GM12878 (cell line): ENCODE measurements around the gene TIMM22. TPM values are rescaled to one million over a fixed set of nuclear protein-coding genes. Genes with fewer than 3 reads are reported as not detected.

ENCODE experiments used
- ATAC-seq: fragments of 200-7000 bp; cut with Tn5 transposase; 3 replicates; pipeline ENCODE4 v1.9.1; 2020; ENCODE audit warnings: mild to moderate bottlenecking, moderate library complexity
- BruUV-seq: library from RNA; stranded (reverse); fragments of 400-500 nt; replicated peaks from 2 replicates; lab custom pipeline; 2021; lab: Mats Ljungman, UMichigan
- CTCF ChIA-PET: fragments of 300-600 bp; sonication (Branson Sonifier 250); formaldehyde crosslinking; extraction: SDS; loops from one replicate; lab custom pipeline; 2021; ENCODE audit warnings: inconsistent platforms; lab: Yijun Ruan, JAX
- POLR2A ChIA-PET: fragments of 350-600 bp; formaldehyde crosslinking; extraction: SDS; loops from one replicate; lab custom pipeline; 2021; ENCODE audit warnings: inconsistent platforms; lab: Charles Lee
- RAD21 ChIA-PET: fragments of 300-600 bp; sonication (Branson Sonifier 250); formaldehyde crosslinking; loops from one replicate; lab custom pipeline; 2023; ENCODE audit warnings: antibody characterized with exemption; ENCODE audit not compliant: unreplicated experiment; lab: Charles Lee
- SMC1A ChIA-PET: fragments of 300-600 bp; sonication (Branson Sonifier 250); formaldehyde crosslinking; loops from one replicate; lab custom pipeline; 2023; ENCODE audit not compliant: unreplicated experiment, uncharacterized antibody; lab: Charles Lee
- DNase-seq: peaks from one replicate; pipeline ENCODE4 v3.0.0-alpha.2; 2011; ENCODE audit warnings: low read depth, low spot score
- FAIRE-seq: peaks from 3 replicates; lab custom pipeline; 2011; peaks lifted over from hg19 to GRCh38; lab: Jason Lieb, UNC
- H2AFZ ChIP-seq: 2 replicates; pipeline ENCODE4 v1.6.0; 2011; ENCODE audit warnings: low read depth, low read length, control low read depth; ENCODE audit not compliant: control insufficient read depth
- H3K27ac ChIP-seq: 2 replicates; pipeline ENCODE4 v1.5.1; 2011; ENCODE audit warnings: control low read depth; ENCODE audit not compliant: control insufficient read depth, insufficient read depth
- H3K27me3 ChIP-seq, 2 experiments: replicated peaks in 1 of 2; 2 replicates each; pipeline versions ENCODE4 v1.6.0 to v1.6.1; 2011; ENCODE audit warnings: low read length in 1 of 2; ENCODE audit not compliant: control insufficient read depth in 2 of 2, insufficient read depth in 2 of 2
- H3K36me3 ChIP-seq, 2 experiments: 2 replicates each; pipeline ENCODE4 v1.5.1; 2011; ENCODE audit warnings: low read length in 1 of 2; ENCODE audit not compliant: control insufficient read depth in 2 of 2, insufficient read depth in 2 of 2
- H3K4me1 ChIP-seq: 2 replicates; pipeline ENCODE4 v1.6.1; 2011; ENCODE audit warnings: mild to moderate bottlenecking, low read length, moderate library complexity, mixed read lengths; ENCODE audit not compliant: control insufficient read depth, insufficient read depth
- H3K4me2 ChIP-seq: 2 replicates; pipeline ENCODE4 v1.6.0; 2011; ENCODE audit warnings: control low read depth; ENCODE audit not compliant: control insufficient read depth, insufficient read depth
- H3K4me3 ChIP-seq: fragments of 200-600 bp; sonication (generic); 2 replicates; pipeline ENCODE4 v1.5.1; 2016
- H3K79me2 ChIP-seq: 2 replicates; pipeline ENCODE4 v1.6.0; 2011; ENCODE audit warnings: low read length; ENCODE audit not compliant: control insufficient read depth, insufficient read depth
- H3K9ac ChIP-seq: 2 replicates; pipeline ENCODE4 v1.8.0; 2011; ENCODE audit warnings: low read length, control low read depth, mixed read lengths; ENCODE audit not compliant: control insufficient read depth, insufficient read depth
- H3K9me3 ChIP-seq: replicated peaks from 3 replicates; pipeline ENCODE4 v1.5.1; 2011; ENCODE audit warnings: mild to moderate bottlenecking, low read length; ENCODE audit not compliant: control insufficient read depth, insufficient read depth
- H4K20me1 ChIP-seq: 2 replicates; pipeline ENCODE4 v1.6.0; 2011; ENCODE audit not compliant: control insufficient read depth, insufficient read depth
- CHD4 ChIP-seq: fragments of 200-600 bp; sonication (generic); IDR thresholded peaks from 2 replicates; pipeline ENCODE4 v1.6.1; 2016; ENCODE audit warnings: mild to moderate bottlenecking
- DPF2 ChIP-seq: fragments of 450-650 bp; IDR thresholded peaks from 2 replicates; pipeline ENCODE4 v1.6.1; 2017; ENCODE audit warnings: mild to moderate bottlenecking
- EP300 ChIP-seq, 2 experiments: fragments of 150-350 bp in 1 of 2; IDR thresholded peaks; 2 replicates each; pipeline ENCODE4 v1.6.1; 2011 to 2012; ENCODE audit warnings: low read depth in 2 of 2, low read length in 2 of 2, borderline replicate concordance in 1 of 2, improper control_type of control experiment in 1 of 2, inconsistent platforms in 1 of 2; ENCODE audit not compliant: control insufficient read depth in 1 of 2
- FOXM1 ChIP-seq: IDR thresholded peaks from 2 replicates; pipeline ENCODE4 v1.6.1; 2012; ENCODE audit warnings: low read depth, mild to moderate bottlenecking, inconsistent platforms, low read length, moderate library complexity
- JUND ChIP-seq: IDR thresholded peaks from 2 replicates; pipeline ENCODE4 v1.6.1; 2012; ENCODE audit warnings: low read depth, mild to moderate bottlenecking, low read length, improper control_type of control experiment, moderate library complexity
- RAD21 ChIP-seq: IDR thresholded peaks from 2 replicates; pipeline ENCODE4 v1.6.1; 2011; ENCODE audit warnings: mild to moderate bottlenecking, low read depth, low read length, moderate library complexity; ENCODE audit not compliant: insufficient read depth
- RELA ChIP-seq: fragments of 450-650 bp; IDR thresholded peaks from 2 replicates; pipeline ENCODE4 v1.8.0; 2014; ENCODE audit warnings: borderline replicate concordance; ENCODE audit not compliant: partially characterized antibody
- SIX5 ChIP-seq: IDR thresholded peaks from 2 replicates; pipeline ENCODE4 v1.6.1; 2011; ENCODE audit warnings: mild to moderate bottlenecking, low read depth, low read length, moderate library complexity; ENCODE audit not compliant: severe bottlenecking
- SREBF2 ChIP-seq: IDR thresholded peaks from 2 replicates; pipeline ENCODE4 v1.6.1; 2012; ENCODE audit warnings: mild to moderate bottlenecking, low read length
- TAF1 ChIP-seq: IDR thresholded peaks from 2 replicates; pipeline ENCODE4 v1.6.1; 2011; ENCODE audit warnings: mild to moderate bottlenecking, low read depth, low read length, borderline replicate concordance
- WGBS: methylation state at CpG from one replicate; pipeline ENCODE4 v1.1.6; 2016; ENCODE audit warnings: low lambda C conversion rate; ENCODE audit not compliant: insufficient replicate concordance, insufficient coverage; ENCODE audit errors: missing lambda C conversion rate; 5-methylcytosine and 5-hydroxymethylcytosine counted together
- in situ Hi-C: fragments of 300-500 bp; cut with MboI; formaldehyde crosslinking; loops from 9 replicates; pipeline ENCODE4 v1.14.3; 2018; ENCODE audit warnings: mixed read lengths
- intact Hi-C: fragments of 100-400 bp; cut with micrococcal nuclease; formaldehyde crosslinking; loops from one replicate; pipeline ENCODE4 v1.14.2; 2022; ENCODE audit not compliant: unreplicated experiment
- polyA plus RNA-seq, 11 experiments: library from polyadenylated mRNA; depleted of rRNA in 4 of 11; unstranded in 6 of 11; stranded (reverse) in 5 of 11; fragments of >200 nt; fragmentation: Nextera tagmentation in 4 of 11; fragmentation: Illumina TruSeq in 1 of 11; extraction: Ambion mirVana in 4 of 11; extraction: Trizol in 1 of 11; gene quantifications; 1 replicate in 1 of 11; 2 replicates in 10 of 11; pipeline versions ENCODE4 v1.2.1 to v1.2.3, GENCODE V29; 2011 to 2016; ENCODE audit warnings: inconsistent platforms in 2 of 11, missing spikeins in 2 of 11, low read depth in 1 of 11
- total RNA-seq, 4 experiments: library from RNA; depleted of rRNA in 3 of 4; stranded (reverse); fragments of >200 nt in 3 of 4; fragmentation: Illumina TruSeq in 1 of 4; extraction: Trizol in 1 of 4; gene quantifications; 2 replicates each; pipeline versions ENCODE4 v1.2.1 to v1.2.3, GENCODE V29; 2013 to 2021
- TF ChIP-seq, protein P1 (sequence below): fragments of 450-650 bp; IDR thresholded peaks from 2 replicates; pipeline ENCODE4 v1.6.1; 2016; ENCODE audit warnings: mild to moderate bottlenecking, moderate library complexity, borderline replicate concordance
- TF ChIP-seq, protein P2 (sequence below): IDR thresholded peaks from 2 replicates; pipeline ENCODE4 v1.6.1; 2012; ENCODE audit warnings: low read length, inconsistent platforms
- TF ChIP-seq, protein P3 (sequence below): IDR thresholded peaks from 2 replicates; pipeline ENCODE4 v1.6.1; 2011; ENCODE audit warnings: borderline replicate concordance, low read depth, mild to moderate bottlenecking, moderate library complexity, mixed read lengths, low read length; ENCODE audit not compliant: insufficient read depth; ENCODE audit errors: extremely low read length
- TF ChIP-seq, protein P4 (sequence below): fragments of 150-350 bp; IDR thresholded peaks from 2 replicates; pipeline ENCODE4 v1.6.1; 2014; ENCODE audit warnings: mild to moderate bottlenecking, low read depth, low read length
- TF ChIP-seq, protein P5 (sequence below): IDR thresholded peaks from 2 replicates; pipeline ENCODE4 v1.6.1; 2011; ENCODE audit warnings: low read depth, mild to moderate bottlenecking, low read length, moderate library complexity, borderline replicate concordance; ENCODE audit errors: extremely low read depth

TIMM22 gene
- total and polyA plus RNA-seq, 10 of the 15 experiments (the other 5 are each of a cell fraction or from before 2014, with no cell fraction given): 4.4 to 25.0 (median 10.6) TPM

DNA sequence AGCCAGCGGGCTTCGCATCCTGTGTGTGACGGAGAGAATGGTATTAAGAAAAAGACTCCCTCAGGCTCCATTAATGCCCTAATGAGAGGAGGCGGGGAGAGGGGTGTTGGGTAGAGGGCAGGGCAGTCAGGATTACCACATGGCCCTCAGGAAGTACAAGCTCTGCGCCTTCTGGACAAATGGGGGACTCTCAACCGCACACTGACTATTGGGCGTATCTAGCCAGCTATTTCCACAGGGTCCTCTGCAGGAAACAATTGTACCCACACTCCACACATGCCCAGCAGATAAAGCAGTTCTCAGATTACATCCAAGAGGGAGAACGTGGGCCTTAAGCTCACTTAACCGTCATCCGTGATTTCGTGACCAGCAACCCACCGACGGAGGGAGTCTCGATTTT lies 32.1 kb upstream of the TIMM22 start:
- DNase-seq (no peak), ATAC-seq (no peak)
- Histone ChIP-seq H3K4me1 (no peaks in the 10 kb centered on the region), H3K36me3 (no peaks in the 10 kb centered on the region), H3K27ac (no peak overlapping the region), H3K27me3 (peaks cover 0 to 2% of the 10 kb centered on the region in 2 experiments; a peak in 1 of 4 replicates), H3K79me2 (no peaks in the 10 kb centered on the region), H2AFZ (no peak overlapping the region), H3K9me3 (no peaks in the 10 kb centered on the region), H3K9ac (no peak overlapping the region)
- POLR2A ChIA-PET: interaction anchor here (0.5 kb wide), 1 partner anchor 25 kb away, joined by 4 read pairs; no protein-coding TSS in a partner anchor
- CTCF ChIA-PET: no interaction called here
- SMC1A ChIA-PET: no interaction called here
- TF ChIP-seq JUND: no peak
- TF ChIP-seq TAF1: no peak
- no peak for TF ChIP-seq EP300 (IDR thresholded peaks at IDR 0.05; ENCODE audit: borderline replicate concordance in 1 of 2, control insufficient read depth in 1 of 2, low read depth in 2 of 2, low read length in 2 of 2)
- TF ChIP-seq, protein P1, sequence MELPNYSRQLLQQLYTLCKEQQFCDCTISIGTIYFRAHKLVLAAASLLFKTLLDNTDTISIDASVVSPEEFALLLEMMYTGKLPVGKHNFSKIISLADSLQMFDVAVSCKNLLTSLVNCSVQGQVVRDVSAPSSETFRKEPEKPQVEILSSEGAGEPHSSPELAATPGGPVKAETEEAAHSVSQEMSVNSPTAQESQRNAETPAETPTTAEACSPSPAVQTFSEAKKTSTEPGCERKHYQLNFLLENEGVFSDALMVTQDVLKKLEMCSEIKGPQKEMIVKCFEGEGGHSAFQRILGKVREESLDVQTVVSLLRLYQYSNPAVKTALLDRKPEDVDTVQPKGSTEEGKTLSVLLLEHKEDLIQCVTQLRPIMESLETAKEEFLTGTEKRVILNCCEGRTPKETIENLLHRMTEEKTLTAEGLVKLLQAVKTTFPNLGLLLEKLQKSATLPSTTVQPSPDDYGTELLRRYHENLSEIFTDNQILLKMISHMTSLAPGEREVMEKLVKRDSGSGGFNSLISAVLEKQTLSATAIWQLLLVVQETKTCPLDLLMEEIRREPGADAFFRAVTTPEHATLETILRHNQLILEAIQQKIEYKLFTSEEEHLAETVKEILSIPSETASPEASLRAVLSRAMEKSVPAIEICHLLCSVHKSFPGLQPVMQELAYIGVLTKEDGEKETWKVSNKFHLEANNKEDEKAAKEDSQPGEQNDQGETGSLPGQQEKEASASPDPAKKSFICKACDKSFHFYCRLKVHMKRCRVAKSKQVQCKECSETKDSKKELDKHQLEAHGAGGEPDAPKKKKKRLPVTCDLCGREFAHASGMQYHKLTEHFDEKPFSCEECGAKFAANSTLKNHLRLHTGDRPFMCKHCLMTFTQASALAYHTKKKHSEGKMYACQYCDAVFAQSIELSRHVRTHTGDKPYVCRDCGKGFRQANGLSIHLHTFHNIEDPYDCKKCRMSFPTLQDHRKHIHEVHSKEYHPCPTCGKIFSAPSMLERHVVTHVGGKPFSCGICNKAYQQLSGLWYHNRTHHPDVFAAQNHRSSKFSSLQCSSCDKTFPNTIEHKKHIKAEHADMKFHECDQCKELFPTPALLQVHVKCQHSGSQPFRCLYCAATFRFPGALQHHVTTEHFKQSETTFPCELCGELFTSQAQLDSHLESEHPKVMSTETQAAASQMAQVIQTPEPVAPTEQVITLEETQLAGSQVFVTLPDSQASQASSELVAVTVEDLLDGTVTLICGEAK: no peak
- TF ChIP-seq SREBF2: no peak
- TF ChIP-seq, protein P2, sequence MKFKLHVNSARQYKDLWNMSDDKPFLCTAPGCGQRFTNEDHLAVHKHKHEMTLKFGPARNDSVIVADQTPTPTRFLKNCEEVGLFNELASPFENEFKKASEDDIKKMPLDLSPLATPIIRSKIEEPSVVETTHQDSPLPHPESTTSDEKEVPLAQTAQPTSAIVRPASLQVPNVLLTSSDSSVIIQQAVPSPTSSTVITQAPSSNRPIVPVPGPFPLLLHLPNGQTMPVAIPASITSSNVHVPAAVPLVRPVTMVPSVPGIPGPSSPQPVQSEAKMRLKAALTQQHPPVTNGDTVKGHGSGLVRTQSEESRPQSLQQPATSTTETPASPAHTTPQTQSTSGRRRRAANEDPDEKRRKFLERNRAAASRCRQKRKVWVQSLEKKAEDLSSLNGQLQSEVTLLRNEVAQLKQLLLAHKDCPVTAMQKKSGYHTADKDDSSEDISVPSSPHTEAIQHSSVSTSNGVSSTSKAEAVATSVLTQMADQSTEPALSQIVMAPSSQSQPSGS: no peak
- TF ChIP-seq DPF2: no peak
- TF ChIP-seq, protein P3, sequence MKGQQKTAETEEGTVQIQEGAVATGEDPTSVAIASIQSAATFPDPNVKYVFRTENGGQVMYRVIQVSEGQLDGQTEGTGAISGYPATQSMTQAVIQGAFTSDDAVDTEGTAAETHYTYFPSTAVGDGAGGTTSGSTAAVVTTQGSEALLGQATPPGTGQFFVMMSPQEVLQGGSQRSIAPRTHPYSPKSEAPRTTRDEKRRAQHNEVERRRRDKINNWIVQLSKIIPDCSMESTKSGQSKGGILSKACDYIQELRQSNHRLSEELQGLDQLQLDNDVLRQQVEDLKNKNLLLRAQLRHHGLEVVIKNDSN: no peak
- TF ChIP-seq RELA: no peak
- TF ChIP-seq SIX5: no peak
- TF ChIP-seq, protein P4, sequence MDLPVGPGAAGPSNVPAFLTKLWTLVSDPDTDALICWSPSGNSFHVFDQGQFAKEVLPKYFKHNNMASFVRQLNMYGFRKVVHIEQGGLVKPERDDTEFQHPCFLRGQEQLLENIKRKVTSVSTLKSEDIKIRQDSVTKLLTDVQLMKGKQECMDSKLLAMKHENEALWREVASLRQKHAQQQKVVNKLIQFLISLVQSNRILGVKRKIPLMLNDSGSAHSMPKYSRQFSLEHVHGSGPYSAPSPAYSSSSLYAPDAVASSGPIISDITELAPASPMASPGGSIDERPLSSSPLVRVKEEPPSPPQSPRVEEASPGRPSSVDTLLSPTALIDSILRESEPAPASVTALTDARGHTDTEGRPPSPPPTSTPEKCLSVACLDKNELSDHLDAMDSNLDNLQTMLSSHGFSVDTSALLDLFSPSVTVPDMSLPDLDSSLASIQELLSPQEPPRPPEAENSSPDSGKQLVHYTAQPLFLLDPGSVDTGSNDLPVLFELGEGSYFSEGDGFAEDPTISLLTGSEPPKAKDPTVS: no peak
- no peak for TF ChIP-seq CHD4
- TF ChIP-seq RAD21: no peak
- TF ChIP-seq FOXM1: no peak
- TF ChIP-seq, protein P5, sequence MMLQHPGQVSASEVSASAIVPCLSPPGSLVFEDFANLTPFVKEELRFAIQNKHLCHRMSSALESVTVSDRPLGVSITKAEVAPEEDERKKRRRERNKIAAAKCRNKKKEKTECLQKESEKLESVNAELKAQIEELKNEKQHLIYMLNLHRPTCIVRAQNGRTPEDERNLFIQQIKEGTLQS: no peak
- TF ChIP-seq, all 136 proteins: peak for 0
- in situ Hi-C loops: no loop called here
- BruUV-seq: no TSS peak
- no peak for FAIRE-seq
- no peak overlapping the region for H3K4me2 ChIP-seq
- H3K4me3 ChIP-seq: no peak overlapping the region
- intact Hi-C loops: no loop called here
- 59% methylated on average over 14 of the region's 14 CpGs for WGBS
- RAD21 ChIA-PET: no interaction called here
- no peaks in the 10 kb centered on the region for H4K20me1 ChIP-seq
